GM21367 (cell line): Measurements from ENCODE around the gene GPN2.
"Not testable (repeated sequence)": the region's sequence is repeated elsewhere in the genome, so short reads cannot be mapped to it uniquely, and the experiment has no call there.

Experiments
- ATAC-seq: cut with Tn5 transposase; IDR thresholded peaks from one replicate; pipeline ENCODE4 v1.9.1; 2021; ENCODE audit not compliant: unreplicated experiment

The GPN2 gene

DNA sequence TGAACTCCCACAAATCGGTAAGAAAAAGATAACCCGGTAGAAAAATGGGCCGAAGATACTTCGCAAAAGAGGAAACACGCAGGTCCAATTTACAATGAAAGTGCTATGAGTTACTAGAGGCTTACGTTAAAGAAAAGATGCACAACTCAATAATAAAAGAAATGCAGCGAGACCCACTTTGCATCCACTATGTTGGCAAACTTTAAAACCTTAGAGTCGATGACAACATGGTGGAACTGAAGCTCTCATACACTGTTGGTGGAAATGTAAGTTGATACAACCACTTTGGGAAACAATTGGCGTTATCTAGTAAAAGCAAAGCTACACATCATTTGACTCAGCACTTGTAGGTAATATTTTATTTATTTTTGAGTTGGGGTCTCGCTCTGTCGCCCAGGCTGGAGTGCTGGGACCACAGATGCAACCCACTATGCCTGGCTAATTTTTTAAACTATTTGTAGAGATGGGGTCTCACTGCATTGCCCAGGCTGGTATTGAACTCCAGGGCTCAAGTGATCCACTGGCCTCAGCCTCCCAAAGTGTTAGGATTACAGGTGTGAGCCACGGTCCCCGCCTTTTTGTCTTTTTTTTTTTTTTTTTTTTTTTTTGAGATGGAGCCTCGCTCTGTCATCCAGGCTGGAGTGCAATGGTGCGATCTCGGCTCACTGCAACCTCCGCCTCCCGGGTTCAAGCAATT, 10.9 kb upstream of the GPN2 start:
- ATAC-seq: no peak

DNA sequence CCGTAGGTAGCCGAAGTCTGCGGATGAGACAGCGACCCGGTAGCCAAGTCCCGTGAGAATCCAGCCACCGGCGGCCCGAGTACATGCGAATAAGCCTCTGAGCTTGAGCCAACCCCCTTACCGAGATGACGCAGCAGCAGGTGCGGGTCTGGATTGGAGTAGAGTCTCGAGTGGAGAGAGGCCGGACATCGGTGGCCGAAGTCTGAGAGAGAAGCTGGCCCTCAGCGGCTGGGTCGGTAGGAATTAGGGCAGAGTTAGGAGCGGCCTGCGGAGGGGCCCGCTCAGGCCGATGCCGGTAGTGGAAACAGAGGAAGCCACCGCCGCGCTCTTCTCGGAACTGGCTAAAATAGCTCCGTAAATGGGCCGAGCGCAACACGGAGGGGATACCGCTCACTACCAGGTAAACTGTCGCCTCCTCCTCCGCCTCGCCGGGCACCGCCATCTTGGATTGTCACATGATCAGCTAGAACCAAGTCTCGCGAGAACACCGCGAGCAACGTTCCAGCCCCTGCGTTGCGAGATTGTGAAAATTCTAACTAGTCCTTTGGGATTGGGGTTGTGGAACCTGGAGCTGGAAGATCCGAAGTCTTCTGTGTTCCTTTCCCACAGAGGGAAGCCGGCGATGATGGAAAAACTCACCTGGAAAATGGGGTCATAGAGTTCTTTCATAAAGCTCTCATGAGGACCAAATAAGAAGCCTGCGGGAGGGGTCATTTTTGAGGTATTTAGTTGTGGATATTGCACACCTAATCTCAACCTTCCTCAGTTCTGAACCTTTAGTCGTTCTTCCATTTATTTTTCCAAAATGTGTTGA, 10.1 kb upstream of the GPN2 start, which contains the start of gene GPATCH3:
TSS of gene GPATCH3 (minus strand) at position 467 of the 814 bp plus-strand sequence. CDS start at position 442, 25 bp downstream.
- ATAC-seq: peak; percentile 79

DNA sequence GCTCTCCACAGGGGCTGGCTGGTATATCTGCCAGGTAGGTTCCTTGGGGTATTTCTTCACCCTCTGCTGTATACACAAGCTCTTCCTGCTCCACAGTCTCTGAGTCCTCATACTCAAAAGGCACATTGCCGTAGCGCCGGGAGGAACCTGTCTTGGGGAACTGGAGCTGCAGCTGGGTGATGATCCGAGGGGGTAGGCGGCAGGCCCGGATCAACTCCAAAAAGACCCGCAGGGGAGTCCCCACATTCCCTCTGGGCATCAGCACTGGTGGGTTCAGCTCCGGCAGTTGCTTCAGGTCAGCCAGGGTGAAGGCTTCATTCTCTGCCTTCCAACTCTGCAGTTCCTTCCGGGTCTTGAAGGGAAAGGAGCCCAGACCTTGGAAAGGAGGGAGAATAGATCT, 7.3 kb upstream of the GPN2 start:
- no peak for ATAC-seq

GRCh38 chr1:26894263-26894662, 4.2 kb upstream of the GPN2 start:
- no peak for ATAC-seq

GRCh38 chr1:26890467-26890796, 349 bp upstream of the GPN2 start:
- peak; percentile 23 for ATAC-seq

GRCh38 chr1:26888231-26888630, 1.9 kb downstream of the GPN2 start:
- ATAC-seq: no peak

- ATAC-seq: no peak
These were observed 3.0 kb downstream of the GPN2 start for GRCh38 chr1:26887125-26887524.

DNA sequence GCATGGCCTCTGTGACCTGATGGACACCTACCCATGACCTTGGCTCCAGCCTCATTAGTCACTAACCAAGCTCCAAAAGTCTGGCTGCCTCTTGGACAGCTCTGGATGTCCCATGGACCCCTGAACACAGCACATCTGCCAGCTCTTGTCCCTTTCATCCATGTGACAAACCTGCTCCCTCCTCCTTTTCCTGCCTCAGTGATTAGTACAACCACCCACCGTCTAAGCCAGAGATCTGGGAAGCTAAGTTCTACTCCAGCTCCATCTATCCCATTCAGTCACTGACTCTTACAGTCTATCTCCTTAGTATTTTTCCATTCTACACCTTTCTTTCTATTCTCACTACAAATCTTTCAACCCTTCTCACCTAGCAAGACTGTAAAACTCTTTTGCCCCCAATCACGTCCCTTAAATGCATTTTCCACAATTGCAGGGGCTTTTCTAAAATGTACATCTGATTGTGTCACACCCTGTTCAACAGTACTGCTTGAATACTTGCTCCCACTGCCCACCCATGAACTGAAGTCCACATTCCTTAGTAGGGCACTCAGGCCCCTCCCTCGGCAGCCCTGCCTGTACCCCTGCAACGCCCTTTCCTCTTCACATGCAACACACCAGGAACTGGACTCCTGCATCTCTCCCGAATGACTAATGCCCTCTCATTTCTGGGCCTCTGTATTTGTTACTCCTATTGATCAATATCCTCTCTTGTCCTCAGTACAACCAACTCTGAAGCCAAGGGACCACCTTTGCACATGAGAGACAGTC, 7.2 kb downstream of the GPN2 start:
- ATAC-seq: no peak

GRCh38 chr1:26881611-26882010, 8.5 kb downstream of the GPN2 start:
- not testable (repeated sequence) for ATAC-seq

- no peak for ATAC-seq
These were observed 10.3 kb downstream of the GPN2 start for GRCh38 chr1:26879793-26880192.

- no peak for ATAC-seq
These were observed 12.8 kb downstream of the GPN2 start for GRCh38 chr1:26877326-26877725.

GRCh38 chr1:26874896-26875295, 15.2 kb downstream of the GPN2 start:
- no peak for ATAC-seq

- not testable (repeated sequence) for ATAC-seq
These were observed 17.0 kb downstream of the GPN2 start for GRCh38 chr1:26873097-26873496.

DNA sequence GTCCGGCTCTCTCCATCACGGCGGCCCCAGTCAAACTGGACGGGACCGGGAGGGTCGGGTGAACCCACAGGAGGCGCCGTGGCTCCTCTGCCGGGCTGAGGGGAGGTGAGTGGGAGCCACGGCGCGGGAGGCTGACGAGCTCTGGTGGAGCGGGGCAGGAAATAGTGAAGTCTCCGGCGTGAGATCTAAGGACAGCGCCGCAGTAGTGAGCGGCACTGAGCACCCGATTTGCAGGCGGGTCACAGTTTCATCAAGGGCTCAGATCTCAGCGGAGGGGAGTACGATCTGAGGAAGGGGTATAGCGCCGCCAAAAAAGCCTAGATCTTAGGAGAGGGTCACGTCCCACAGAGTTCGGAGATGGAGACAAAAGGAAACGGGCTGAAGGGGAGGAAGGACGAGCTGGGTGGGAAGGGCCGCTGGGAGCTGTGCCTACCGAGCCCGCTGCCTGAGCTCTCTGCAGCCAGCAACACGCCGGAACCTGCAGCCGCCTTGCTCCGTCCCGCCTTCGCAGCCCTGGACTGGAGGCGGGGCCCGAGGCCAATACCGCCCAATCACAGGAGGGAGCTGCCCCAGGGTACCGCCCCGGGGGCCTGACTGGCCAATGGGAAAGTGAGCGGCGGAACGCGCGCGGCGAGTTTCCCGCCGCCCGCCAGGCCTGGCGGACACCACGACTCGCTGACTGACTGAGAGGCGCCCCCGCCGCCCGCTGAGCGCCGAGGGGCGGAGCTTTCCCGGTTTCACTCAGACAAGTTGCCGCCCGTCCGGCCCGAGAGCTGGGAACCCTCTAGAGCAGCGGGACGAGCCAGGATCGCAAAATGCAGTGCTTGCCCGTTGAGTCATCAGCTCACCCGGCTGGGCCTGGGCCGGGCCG, 25.2 kb downstream of the GPN2 start:
- ATAC-seq: peak; percentile 76

GRCh38 chr1:26863685-26864077, 26.4 kb downstream of the GPN2 start:
- ATAC-seq: no peak

- ATAC-seq: no peak
These were observed 27.1 kb downstream of the GPN2 start, which contains the start of gene SFN for GRCh38 chr1:26862781-26863684. Gene SFN (plus strand): TSS chr1:26863149. CDS start chr1:26863213, 64 bp downstream.

DNA sequence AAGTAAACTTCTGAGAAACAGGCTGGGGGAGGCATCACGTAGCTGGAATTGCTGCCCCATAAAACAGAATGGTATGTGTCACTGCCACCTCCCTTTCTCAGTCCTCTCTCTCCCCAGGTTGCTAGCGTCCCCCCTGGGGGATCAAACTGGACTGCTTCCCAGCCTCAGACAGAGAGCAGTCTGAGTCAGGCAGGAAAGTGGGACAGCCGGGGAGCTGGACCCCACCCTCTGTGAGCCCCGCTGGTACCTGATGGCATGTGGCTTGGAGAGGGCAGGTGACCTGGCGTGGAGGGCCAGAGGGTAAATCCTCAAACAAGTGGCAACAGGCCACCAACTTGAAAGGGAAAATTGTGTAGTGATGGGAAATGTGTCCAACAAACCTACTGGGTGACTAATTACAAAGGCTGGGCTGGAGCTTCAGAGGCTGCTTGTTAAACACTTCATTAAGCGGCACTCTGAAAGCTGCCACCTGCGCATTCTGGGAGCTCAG, 28.1 kb downstream of the GPN2 start:
- no peak for ATAC-seq

DNA sequence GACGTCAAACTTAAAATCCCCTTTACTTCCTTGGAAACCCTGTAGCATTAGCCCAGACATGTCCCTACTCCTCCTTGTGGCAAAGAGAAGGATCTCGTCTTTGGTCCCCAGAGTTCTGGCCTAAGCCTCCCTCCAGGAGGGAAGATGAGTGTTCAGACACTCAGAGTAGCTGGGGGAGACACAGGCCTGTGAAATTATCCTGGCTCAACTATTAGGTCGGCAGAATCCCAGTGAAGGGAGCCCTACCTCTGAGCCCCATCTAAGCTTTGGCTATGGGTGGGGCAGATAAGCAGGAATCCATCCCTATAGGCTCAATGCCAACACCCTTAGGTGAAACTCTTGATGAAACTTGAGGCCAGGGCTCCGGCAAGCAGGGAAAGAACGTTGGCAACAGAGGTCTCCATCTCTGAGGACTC, 28.8 kb downstream of the GPN2 start:
- ATAC-seq: no peak

GRCh38 chr1:26858891-26859640, 31.0 kb downstream of the GPN2 start:
- no peak for ATAC-seq
